ENCODE results near the gene EIF4G3.

Gene EIF4G3

DNA sequence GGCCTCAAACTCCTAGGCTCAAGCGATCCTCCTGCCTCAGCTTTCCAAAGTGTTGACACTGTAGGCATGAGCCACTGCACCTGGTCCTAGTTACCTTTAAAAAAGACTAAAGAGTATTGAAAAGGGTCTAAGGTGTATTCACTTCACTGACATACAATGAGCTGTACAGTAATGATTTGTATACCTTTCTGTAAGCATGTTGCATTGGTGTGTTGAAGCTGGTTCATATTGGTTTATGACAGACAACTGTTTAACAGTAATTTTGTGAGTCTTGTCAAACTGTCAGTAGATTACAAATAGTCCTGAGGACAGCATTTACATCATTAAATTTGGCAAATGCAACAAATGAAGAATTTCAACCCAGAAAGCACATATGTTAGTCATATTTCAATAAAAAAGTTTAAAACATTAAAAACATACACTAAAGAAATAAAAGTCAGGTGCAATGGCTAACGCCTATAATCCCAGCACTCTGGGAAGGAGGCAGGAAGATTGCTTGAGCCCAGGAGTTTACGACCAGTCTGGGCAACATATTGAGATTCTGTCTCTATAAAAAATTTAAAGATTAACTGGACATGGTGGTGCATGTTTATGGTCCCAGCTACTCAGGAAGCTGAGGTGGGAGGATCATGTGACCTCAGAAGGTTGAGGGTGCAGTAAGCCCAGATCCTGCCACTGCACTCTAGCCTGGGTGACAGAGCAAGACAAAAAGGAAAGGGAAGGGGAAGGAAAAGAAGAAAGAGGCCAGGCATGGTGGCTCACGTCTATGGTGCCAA is 301.3 kb downstream of the EIF4G3 start:
- H3K27me3 Mint-ChIP-seq (ENCODE audit: low read depth), result no peaks in the 10 kb centered on the region

GRCh38 chr1:20873311-20873710 is 303.4 kb downstream of the EIF4G3 start:
- H3K36me3 Mint-ChIP-seq (ENCODE audit: low read depth), result peaks cover 44% of the 10 kb centered on the region
- no peaks in the 10 kb centered on the region for H3K9me3 Mint-ChIP-seq
- no peaks in the 10 kb centered on the region for H3K27me3 Mint-ChIP-seq (ENCODE audit: low read depth)
- no peak for TF ChIP-seq CTCF (IDR thresholded peaks at IDR 0.05; ENCODE audit: unreplicated experiment in 3 of 3)
- no peak overlapping the region for H3K4me3 Mint-ChIP-seq
- no peaks in the 10 kb centered on the region for H3K4me1 Mint-ChIP-seq
- no peak overlapping the region for H3K27ac Mint-ChIP-seq

More for the DNA sequence above, 301.3 kb downstream of the EIF4G3 start:
- H3K9me3 Mint-ChIP-seq, result no peaks in the 10 kb centered on the region
- no peak for TF ChIP-seq CTCF (IDR thresholded peaks at IDR 0.05; ENCODE audit: unreplicated experiment in 3 of 3)
- H3K36me3 Mint-ChIP-seq (ENCODE audit: low read depth), result peaks cover 52% of the 10 kb centered on the region
- no peaks in the 10 kb centered on the region for H3K4me1 Mint-ChIP-seq
- H3K27ac Mint-ChIP-seq, result peak overlapping the region; percentile 24 to 92 (median 69)
- H3K4me3 Mint-ChIP-seq, result no peak overlapping the region

- TF ChIP-seq CTCF (IDR thresholded peaks at IDR 0.05; ENCODE audit: unreplicated experiment in 3 of 3), result no peak
- H3K27ac Mint-ChIP-seq, result peak overlapping the region; percentile 21 to 71 (median 60)
- no peaks in the 10 kb centered on the region for H3K27me3 Mint-ChIP-seq (ENCODE audit: low read depth)
- H3K4me3 Mint-ChIP-seq, result no peak overlapping the region
- H3K4me1 Mint-ChIP-seq, result no peaks in the 10 kb centered on the region
- peaks cover 40% of the 10 kb centered on the region for H3K36me3 Mint-ChIP-seq (ENCODE audit: low read depth)
- no peaks in the 10 kb centered on the region for H3K9me3 Mint-ChIP-seq
Measured at GRCh38 chr1:20871419-20871818, 305.3 kb downstream of the EIF4G3 start.

DNA sequence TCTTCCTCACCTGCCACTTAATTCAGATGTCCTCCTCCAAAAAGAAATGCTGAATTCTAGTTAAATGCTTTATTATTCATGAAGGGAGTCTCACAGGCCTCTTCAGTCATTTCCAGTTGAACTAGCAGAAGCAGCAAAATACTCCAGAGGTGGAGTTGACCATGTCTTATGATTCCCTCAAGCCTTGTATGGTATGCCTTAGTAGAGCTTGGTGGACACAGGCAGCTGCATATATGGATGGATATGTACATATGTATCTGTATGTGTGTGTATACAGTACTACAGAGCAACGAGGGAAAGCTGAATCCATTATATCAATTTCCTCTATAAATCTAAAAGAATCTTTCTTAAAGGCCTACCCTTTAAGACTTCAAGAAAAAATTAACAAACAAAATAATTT is 306.0 kb downstream of the EIF4G3 start:
- peaks cover 33% of the 10 kb centered on the region for H3K36me3 Mint-ChIP-seq (ENCODE audit: low read depth)
- H3K27me3 Mint-ChIP-seq (ENCODE audit: low read depth), result no peaks in the 10 kb centered on the region
- TF ChIP-seq CTCF (IDR thresholded peaks at IDR 0.05; ENCODE audit: unreplicated experiment in 3 of 3), result no peak
- H3K4me1 Mint-ChIP-seq, result no peaks in the 10 kb centered on the region
- H3K4me3 Mint-ChIP-seq, result no peak overlapping the region
- H3K9me3 Mint-ChIP-seq, result no peaks in the 10 kb centered on the region
- no peak overlapping the region for H3K27ac Mint-ChIP-seq

GRCh38 chr1:20868263-20868662 is 308.4 kb downstream of the EIF4G3 start:
- H3K27me3 Mint-ChIP-seq (ENCODE audit: low read depth), result no peaks in the 10 kb centered on the region
- no peaks in the 10 kb centered on the region for H3K4me1 Mint-ChIP-seq
- peaks cover 27% of the 10 kb centered on the region for H3K36me3 Mint-ChIP-seq (ENCODE audit: low read depth)
- no peak for TF ChIP-seq CTCF (IDR thresholded peaks at IDR 0.05; ENCODE audit: unreplicated experiment in 3 of 3)
- H3K4me3 Mint-ChIP-seq, result no peak overlapping the region
- H3K9me3 Mint-ChIP-seq, result no peaks in the 10 kb centered on the region
- no peak overlapping the region for H3K27ac Mint-ChIP-seq

DNA sequence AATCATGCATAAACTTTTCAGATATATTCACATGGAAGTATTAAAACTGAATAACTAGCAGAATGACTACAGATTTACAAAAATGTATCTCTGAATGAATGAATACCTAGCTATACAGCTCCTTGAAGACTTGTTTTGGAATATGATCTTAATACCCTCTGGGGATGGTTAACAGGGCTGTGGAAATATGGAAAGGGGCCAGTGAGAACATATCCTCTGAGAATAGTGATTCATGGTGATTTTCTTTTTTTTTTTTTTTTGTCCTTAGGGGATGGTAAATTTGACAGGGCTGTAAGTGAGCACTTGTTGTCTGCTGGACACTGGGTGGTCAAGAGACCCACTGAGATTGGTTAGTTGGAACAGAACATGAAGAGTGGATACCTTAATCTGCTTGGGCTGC is 308.9 kb downstream of the EIF4G3 start:
- Mint-ChIP-seq H3K27ac (no peak overlapping the region), H3K4me1 (no peaks in the 10 kb centered on the region), H3K27me3 (ENCODE audit: low read depth) (no peaks in the 10 kb centered on the region), H3K9me3 (no peaks in the 10 kb centered on the region), H3K36me3 (ENCODE audit: low read depth) (peaks cover 22% of the 10 kb centered on the region), H3K4me3 (no peak overlapping the region)
- TF ChIP-seq CTCF (IDR thresholded peaks at IDR 0.05; ENCODE audit: unreplicated experiment in 3 of 3), result no peak

Measured in nephron (organoid).